Stimulated activated CD4-positive, alpha-beta T cell treated with anti-CD3 and anti-CD28 coated beads, Interleukin-12 subunit alpha, Interleukin-12 subunit beta, amount 100 ng/mL, for 48 hours (primary cell): ENCODE results near the gene TMEM18.

ENCODE experiments used
- DNase-seq, 3 donors: peaks; one replicate each; pipeline ENCODE4 v3.0.0-alpha.2; 2020; ENCODE audit warnings: low read depth in 2 of 3, low spot score in 1 of 3

TMEM18 gene

DNA sequence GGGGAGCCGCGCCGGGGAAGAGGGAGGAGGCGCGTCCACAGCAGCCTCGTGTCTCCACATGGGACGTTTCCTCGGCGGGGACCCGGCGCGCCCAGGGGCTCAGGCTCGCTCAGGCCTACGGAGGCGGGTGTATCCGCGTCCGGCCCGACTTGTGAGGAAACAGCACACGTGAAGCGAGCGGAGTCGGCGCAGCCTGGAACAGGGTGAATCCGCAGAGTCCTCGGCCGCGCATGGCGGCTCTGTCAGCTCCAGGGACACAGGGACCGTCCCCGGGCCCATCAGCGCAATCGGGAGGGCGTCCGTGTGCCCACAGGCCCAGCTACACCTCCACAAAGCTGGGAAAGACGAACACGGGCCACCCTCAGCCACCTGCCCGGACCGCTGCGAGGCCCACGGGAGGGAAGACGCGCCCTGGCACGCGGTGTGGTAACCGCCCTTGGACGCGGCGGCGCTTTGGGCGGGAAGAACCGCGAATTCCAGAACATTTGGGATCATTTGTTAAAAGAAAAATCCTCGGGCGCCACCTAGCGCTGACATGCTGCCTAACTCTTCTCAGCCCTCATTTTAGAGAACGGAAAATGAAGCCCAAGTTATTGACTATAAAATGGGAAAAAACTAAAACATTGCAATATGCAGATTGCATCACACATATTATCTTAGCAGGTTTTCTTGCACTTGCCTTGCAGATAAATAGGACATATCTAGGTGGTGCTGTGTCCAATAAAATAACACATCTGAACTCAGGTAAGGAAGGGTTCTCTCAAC is 40.4 kb downstream of the TMEM18 start:
- peak; percentile 16 to 51 (median 38) for DNase-seq

DNA sequence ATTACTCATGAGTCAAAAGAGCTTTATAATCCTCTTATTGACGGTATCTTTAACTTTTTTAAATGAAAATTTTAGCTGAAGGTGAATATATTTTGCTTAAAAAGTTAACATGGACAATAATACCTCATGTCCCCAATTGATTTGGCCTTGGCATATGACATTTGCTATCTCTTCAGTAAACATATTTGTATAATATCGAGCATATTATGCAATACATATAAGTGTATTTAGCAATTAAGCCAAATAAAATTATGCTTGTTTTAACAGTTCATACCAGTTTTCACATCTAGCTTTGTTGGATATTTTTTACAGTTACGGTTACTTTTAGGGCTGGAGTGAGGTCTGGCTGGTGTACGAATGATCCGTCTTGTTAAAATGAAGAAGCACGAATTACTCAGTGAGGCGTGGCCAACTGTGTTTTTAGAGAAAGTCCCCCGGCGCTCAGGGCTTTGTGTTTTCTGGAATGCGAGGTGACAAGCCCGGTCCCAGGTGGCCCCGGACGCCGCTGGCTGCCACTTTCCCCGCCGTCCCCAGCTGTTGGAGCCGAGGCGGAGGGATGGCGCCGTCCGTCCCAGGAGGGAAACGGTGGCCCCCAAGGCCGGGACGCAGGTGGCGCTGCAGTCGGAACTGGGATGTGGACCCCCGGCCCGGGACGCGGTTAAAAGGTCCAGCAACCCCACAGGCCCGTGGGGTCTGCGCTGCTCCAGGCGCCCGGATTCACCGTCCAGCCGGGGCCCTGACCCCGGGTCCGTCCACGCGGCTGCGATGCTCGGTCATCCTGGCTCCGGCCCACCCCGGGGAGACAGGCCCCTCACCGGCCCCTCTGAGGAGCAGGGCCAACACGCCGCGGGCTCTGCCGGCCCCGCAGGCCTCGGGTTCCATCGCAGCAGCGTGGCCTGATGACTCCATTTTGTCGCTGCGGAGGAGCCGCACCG is 41.3 kb downstream of the TMEM18 start:
- DNase-seq, result no peak

DNA sequence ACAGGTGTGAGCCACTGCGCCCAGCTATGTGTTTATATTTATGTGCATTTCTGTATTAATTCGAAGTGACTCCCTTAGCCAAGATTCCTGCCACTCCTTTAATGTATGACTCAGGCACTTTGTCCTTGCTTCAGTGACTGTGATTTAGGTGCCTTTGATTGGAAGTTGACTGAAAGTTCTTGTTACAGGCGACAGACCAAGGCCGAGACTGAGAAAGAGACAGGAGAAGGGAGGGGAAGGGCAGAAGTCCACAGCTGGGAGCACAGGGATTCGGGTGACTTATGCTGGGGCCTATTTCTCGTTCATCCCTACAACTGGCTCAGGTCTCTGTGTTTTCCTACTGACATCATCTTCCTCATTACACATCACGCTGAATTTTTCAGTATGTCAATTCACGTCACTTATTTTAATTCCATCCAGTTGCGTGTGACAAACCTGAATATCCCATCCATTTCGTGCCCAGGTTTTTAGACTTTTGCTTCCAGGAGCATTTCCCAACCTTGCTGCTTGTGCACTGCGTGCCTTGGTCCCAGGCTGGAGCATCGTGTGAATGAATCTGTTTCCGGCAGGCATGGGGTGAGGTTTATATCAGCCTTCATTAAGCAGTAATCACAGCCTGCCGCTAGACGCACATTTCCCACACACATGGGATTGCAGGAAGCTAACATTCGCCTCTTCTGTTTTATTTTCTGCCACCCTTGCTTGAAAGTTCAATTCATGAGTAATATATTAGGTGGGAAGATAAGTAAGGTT is 42.4 kb downstream of the TMEM18 start:
- DNase-seq, result no peak

DNA sequence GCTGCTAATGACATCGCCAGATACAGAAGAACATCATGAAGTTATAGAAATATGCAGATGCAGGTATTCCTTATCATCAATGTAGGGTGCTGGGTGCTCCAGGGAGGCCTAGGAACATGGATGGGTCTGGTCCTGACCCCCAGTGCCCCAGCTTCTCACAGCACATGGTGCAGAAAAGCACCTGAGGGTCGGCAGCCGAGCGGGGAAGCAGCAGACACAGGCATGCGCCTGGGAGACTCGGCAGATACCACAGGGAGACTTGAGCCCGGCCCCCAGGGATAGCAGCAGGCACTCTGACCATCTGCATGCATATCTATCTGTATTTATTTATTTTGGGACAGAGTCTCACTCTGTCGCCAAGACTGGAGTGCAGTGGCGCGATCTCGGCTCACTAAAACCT is 43.2 kb downstream of the TMEM18 start:
- no peak for DNase-seq

DNA sequence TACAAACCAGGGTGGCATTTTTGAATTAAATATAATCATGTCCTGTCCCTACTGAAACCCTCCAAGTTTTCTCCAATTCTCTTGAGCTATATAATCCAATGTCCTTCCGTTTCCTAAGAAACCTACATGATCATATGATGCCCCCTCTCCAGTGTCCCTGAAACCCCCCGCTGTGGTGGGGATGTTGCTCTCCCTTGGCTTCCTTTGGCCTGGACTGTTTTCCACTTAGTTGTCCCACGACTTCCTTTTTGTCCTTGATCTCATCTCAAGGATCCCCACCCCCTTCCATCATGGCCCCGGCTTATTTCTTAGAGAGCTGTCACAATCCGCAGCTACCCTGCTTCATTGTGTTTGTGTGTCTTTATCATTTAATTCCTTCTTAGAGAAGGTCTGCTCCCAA is 43.8 kb downstream of the TMEM18 start:
- no peak for DNase-seq

DNA sequence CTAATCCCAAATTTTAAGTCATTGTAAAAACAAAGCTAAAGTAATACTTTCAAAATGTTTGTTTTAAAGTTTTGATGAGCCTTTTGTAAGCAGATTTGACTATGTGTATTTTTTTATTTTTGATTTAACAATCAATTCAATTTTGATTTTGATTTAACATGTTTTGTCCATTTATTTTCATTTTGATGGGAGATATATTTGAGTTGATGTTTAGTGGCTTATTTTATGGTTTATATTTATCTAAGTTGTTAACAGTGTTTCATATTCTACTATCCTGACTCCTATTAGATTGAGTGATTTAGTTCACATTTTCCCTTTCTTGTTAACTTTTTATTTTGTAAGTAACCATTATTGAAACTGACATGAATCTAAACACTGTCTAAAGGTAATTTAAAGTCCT is 44.7 kb downstream of the TMEM18 start:
- DNase-seq, result no peak

DNA sequence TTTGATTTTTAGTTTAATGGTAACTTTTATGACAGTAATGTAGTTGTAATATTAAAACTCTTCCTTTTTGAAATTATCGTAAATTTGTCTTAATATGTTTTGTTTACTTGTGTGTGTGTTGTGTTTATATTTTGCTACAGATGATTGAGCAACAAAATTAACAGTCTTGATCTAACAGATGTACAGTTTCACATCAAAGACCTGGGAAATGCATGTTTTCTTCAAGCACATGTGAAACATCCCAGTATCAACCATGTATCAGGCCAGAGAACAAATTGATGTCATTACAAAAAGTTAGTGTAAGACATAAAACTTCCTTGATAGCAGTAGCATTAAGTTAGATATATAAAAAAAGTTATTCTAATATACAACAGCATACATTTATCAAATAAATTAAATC is 45.5 kb downstream of the TMEM18 start:
- no peak for DNase-seq

DNA sequence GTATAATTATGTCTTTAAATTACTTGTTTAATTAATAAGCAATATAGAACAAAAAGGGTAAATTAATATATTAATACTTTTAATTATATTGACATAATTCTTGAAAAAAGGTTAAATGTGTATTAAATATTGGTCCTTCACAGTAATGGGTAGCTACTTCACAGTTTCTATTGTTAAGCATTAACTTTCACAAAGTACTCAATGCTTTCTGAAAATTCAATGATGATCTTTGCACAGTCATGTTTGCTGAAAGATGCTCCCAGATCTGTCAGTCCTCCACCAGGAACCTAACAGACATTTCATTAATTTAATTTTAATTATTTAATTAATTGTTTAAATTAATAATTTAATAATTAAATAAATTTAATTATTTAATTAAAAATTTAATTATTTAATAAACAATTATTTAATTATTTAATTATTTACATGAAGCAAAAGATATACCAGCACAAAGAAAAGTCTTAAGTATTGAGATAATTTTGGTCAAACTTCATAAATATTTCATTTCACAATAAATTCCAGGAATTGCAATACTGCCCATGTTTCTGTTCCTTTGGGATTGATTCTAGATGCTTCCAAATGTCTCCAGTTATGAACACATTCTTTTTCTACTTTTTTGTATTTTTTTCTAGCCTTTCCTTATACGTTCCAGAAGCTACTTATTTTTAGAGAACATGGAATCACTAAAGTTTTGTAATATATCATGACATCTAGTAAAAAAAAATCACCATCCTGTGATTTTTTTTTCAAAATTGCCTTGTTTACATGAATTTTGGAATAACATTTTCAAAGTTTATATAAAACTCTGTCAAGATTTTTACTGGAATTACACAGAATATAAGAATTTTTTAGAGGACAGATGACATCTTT is 46.5 kb downstream of the TMEM18 start:
- no peak for DNase-seq

DNA sequence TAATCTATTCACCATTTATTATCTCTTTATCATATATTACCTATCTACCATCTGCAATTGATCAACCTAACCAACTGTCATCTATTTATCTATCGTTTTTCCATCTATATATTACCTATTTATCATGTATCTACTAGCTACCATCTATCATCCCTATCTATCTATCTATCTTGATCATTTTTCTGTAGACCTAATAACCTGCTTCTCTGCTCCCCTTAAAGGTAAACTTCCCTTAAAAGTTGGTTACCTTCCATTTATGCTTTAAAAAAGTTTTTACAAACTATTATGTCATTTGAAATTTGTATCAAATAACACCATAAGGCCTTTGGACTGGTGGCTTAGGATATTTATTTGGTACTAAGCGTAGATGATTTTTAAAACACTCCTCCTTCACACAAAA is 47.2 kb downstream of the TMEM18 start:
- no peak for DNase-seq

DNA sequence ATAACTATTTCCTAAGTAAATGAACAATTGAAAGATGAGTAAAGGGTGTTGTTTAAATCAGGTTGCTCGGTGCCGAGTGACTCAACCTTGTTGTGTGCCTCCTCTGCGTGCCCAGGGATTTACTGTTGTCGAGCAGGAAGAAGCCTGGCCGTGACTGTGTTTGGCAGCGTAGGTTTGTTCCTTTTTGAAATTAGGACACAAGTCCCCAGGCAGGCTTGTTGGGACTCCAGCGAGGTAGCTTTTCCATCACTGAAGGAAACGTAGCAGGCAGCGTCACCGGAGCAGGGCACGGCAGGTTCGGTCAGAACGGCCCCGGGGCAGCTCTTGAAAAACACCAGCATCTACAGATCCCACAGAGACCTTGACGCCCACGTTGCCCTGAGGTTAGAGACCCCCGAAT is 48.6 kb downstream of the TMEM18 start:
- no peak for DNase-seq

DNA sequence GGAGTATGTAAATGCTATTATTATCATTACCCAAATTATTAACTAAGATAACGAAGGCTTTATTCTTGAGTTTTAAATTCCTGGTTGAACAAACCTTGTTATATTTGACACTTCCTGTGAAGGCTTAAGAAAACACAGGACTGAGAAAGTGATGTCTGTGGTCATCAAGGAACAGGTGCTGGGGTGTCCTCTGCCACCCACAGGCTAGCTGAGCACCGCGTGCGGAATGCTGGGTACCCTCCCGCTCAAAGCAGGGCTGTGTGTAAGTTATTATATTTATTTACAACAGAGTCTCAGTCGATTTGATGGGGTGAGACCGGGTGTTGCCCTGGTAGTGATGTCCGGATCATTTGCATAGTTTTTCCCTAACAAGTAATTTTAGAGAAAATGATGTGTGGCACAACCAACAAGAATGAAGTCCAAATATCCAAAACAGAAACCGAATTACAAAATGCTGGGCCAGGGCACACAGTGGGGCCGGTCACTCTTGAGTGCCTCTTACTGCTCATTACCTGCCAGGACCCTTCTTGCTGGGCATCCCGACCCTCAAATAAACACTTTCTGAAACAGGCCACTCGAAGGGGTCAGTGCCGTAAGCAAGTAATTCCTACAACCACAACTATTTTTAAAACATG is 49.2 kb downstream of the TMEM18 start:
- DNase-seq, result no peak

DNA sequence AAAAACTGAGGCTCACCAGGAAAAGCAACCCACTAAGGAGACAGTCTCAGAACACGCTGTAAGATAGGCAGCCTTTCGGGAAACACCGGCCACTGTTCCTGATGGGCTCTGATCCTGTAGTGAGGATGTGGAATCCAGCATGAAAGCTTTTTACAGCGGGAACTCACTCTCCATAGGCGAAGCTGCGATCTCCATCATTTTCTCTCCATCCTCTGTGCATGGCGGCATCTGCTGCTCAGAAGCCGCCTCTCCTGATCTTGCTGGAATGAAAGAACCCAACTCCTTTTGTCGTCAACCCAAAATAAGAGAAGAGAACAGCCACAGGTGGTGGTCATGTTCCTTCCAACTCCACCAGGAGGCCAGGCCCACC is 49.9 kb downstream of the TMEM18 start:
- no peak for DNase-seq

DNA sequence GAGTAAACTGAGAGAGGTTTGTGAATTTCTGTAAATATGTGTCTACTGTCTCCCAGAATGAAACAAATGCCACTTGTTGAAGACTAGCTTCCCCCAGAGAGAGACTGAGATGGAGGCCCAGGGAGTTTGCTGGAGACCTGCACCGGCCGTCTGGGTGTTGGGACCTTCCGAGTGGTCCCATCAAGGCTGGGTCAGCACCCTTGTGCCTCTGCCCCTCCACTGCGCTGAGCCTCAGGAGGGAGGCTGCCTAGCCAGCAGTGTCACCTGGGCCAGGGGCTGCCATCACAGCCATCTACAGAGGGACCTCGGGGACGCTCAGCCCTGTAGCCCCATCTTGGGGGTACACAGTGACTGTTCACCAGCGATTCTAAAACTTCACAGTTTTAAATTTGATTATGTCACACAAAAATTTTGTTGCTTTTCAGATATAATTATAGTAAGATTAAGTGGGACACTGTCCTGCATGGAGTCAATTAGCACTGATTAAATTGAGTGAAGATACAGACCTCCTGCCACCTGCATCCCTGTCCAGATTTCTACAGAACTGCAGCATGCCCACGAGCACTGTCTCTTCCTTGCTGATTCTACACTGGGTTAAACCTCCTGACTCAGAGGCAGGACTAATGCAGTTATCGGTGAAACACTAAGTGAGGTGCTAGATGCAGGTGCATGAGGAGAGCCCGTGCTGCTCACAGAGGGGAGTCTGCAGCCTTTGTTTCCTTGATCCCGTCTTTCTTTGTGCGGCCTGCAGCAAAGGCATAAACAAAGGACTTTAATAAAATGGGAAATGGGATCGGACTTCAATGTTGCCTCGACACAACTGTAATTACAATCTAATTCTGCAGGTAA is 50.5 kb downstream of the TMEM18 start:
- DNase-seq, result no peak

DNA sequence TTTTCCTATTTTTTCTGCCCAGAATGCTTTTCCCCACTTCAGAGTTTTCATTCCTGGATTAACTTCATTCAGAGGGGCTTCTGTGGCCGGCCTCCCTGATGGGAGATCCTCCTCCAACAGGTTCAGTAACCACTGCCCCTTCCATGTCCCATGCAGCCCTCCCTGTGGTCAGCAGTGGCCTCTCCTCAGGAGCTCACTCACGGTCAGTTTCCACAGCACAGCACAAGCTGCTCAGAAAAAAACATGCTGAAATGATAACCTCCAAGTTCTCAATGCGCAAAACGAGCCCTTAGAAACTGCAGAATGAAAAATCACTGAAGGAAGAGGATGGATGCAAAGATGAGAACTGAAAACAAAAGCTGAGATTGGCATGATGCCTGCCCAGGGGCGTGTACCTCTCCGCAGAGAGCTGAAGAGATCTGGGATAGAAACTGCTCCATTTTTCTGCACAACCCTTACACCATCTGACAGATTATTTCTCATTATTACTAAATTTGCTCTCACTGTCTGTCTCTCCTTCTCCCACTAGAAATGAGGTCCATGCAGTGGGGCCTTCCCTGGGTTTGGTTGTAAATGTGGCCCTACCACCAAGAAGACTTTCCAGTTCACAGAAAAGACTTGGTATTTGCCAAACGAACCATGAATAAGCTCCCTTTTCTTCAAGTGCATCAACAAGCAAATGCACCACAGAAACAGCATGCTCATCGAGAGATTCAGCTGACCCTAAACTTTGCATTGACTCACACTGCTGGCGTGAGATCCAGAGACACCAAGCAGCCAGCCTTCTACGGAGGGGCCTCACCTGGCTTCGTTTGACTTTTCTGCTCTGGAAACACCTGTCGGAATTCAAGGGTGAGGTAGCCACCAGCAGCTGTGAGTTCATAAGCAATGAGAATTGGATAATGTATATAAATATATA is 51.5 kb downstream of the TMEM18 start:
- no peak for DNase-seq

DNA sequence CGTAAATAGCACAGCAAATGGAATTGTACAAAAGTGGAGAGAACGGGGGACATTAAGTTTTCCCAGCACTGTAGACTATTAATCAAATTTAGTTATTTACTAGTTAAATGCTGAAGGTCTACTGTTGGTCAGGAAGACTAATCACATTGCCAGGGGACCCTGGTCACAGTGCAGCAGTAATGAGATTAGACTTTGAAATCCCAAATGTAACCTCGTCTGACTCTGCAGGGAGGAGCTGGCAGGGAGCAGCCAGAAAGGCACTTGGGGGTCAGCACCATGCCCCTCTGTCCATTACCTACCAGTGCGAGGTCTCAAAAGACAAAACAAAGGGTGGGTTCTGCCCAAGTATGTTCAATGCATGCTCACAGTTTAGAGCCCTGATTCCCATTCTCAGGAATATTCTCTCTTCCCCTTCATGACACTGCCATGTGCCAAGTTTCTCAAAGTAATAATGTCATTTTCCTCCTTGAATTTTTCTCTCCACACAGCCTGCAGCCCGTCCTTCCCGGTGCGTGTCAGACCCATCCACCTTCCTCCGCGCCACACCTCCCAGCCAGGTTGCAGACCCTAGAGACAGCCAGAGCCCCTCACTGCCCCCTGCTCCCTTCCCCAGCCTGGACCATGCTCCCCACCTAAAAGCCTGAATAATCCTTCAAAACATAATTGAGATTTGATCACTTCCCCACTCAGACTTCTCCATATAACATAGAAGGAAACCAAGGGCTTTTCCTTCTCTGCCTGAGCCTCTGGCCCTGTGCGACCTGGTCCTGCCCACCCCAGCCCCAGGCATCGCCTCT is 52.5 kb downstream of the TMEM18 start:
- no peak for DNase-seq

DNA sequence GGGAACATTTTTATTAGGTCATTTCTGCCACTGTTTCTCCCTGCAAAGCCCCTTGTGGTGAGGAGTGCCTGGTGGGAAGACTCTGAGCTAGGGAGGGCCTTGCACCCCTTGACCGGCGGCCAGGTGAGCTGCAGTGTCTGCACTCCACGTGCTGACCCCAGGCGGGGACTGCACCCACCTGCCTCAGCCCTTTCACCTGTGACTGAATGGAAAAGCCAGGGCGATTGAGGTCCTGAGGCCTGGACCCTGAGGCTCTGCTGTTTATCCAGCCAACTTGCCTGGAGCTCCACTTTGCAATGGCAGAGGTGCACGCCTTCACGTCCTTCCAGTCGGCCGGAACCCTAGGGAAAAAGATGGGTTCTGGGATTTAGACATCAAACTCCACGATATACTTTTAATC is 53.1 kb downstream of the TMEM18 start:
- no peak for DNase-seq

DNA sequence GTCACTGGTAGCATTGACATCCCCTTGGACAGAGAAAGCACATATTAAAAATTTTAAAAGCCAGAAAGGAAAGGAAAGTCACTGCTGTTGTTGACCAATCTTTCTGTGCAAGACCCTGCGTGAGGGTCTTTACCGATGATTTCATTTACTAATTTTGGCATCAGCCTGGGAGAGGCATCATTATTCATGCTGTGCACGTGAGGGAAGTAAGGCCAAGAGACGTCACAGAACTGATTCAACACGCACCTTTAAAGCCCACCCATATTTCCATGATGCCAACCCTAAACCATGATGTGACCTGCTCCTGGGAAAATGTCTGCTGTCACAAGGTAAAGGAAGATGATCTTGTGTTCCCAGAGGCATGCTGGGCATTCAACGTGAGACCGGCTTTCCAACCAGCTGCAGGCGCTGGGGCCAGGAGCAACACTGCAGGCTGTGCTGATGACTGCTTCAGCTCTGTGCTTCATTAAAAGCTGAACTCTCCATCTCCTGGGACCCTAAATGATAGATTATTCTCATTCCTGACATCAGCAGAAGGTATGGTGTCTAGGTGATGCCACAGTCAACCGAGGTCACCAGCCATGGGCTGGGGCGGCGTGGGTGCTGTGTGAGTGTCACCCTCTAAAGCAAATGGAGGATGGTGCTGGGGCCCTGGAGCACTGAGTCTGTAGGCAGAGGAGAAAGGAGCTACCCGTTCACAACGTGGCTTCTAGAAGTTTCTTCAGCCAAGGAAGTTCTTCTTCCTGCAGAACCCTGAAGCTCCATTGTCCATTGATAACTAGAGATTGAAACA is 53.9 kb downstream of the TMEM18 start:
- no peak for DNase-seq
